ENCODE results near the gene ETS1. TPM values are rescaled to one million over a fixed set of nuclear protein-coding genes. Genes with fewer than 3 reads are reported as not detected.

The ETS1 gene
- polyA plus RNA-seq, 1 experiment = 32.3 TPM

- POLR2A ChIA-PET = no interaction called here
- H3K4me3 ChIP-seq (ENCODE audit: low read depth, low read length) = no peak overlapping the region
- H3K27me3 ChIP-seq (ENCODE audit: control insufficient read depth, insufficient read depth, low read length) = peaks cover 2% of the 10 kb centered on the region
- DNase-seq (ENCODE audit: low read depth, low spot score) = no peak
- no peak overlapping the region for H3K27ac ChIP-seq (ENCODE audit: low read depth, low read length)
- TF ChIP-seq, protein P1, sequence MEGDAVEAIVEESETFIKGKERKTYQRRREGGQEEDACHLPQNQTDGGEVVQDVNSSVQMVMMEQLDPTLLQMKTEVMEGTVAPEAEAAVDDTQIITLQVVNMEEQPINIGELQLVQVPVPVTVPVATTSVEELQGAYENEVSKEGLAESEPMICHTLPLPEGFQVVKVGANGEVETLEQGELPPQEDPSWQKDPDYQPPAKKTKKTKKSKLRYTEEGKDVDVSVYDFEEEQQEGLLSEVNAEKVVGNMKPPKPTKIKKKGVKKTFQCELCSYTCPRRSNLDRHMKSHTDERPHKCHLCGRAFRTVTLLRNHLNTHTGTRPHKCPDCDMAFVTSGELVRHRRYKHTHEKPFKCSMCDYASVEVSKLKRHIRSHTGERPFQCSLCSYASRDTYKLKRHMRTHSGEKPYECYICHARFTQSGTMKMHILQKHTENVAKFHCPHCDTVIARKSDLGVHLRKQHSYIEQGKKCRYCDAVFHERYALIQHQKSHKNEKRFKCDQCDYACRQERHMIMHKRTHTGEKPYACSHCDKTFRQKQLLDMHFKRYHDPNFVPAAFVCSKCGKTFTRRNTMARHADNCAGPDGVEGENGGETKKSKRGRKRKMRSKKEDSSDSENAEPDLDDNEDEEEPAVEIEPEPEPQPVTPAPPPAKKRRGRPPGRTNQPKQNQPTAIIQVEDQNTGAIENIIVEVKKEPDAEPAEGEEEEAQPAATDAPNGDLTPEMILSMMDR (IDR thresholded peaks at IDR 0.05; ENCODE audit: low read depth, low read length) = no peak
- no peaks in the 10 kb centered on the region; the same call in 1 of the 2 replicates for H3K9me3 ChIP-seq (ENCODE audit: control insufficient read depth, insufficient read depth, low read length)
- CTCF ChIA-PET = no interaction called here
Observed at GRCh38 chr11:128609785-128610184, 22.4 kb upstream of the ETS1 start.

DNA sequence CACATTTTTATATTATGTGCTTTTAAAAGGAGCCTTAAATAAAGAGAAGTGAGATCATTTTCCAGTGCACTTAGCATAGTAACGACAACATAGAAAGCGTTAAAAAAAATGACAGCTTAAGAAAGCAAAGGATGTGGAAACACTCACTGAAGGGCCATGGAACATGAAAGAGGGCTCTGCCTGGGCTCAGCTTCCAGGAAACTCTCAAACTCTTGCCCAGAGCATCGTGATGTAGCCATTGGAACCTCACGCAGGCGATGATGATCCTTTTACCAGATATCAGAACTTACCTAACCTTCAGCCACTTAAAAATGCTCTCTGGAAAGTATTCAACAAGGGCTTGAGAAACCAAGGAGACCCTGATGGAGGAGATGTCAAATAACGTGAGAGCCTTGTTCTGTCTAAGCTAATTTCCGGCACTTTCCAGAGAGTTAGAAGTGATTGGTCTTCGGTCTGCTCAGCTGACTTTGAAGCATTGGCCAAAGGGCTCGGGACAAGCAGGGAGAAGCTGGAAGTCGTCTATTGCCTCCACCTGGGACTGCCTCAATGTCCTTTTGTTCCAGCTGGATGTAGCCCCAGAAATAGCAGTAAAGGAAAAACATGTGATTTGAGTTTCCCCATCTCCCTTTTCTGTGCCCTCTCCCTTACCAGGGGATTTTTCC, 21.5 kb upstream of the ETS1 start:
- Histone ChIP-seq H3K9me3 (ENCODE audit: control insufficient read depth, insufficient read depth, low read length) (no peaks in the 10 kb centered on the region; the same call in 1 of the 2 replicates), H3K27me3 (ENCODE audit: control insufficient read depth, insufficient read depth, low read length) (peaks cover 2% of the 10 kb centered on the region), H3K4me3 (ENCODE audit: low read depth, low read length) (no peak overlapping the region), H3K27ac (ENCODE audit: low read depth, low read length) (no peak overlapping the region)
- ChIA-PET POLR2A (no interaction called here), CTCF (interaction anchor here (0.8 to 1.6 kb wide), 2 partner anchors 23 to 222 kb away, joined by 3 to 6 read pairs; no protein-coding TSS in a partner anchor)
- TF ChIP-seq, protein P1 (IDR thresholded peaks at IDR 0.05; ENCODE audit: low read depth, low read length) = no peak
- DNase-seq (ENCODE audit: low read depth, low spot score) = no peak

DNA sequence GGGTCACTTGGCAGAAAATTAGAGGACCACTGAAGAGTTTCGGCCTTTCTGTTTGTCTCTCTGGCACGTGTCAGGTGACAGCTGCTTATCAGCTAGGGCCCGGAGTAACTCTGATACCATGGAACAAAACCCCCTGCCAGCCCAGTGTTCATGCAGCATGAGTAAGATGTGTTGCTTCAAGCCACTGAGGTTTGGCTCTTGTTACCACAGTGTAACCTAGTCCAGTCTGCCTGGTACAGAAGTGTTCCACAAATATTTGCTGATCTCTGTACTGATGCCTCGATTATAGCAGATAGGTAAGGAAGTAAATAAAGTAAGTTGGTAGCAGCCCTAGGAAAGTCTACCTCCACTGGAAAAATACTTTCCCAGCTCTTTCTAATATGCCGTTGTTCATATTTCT, 20.5 kb upstream of the ETS1 start:
- ChIA-PET CTCF (interaction anchor here (0.7 to 1.6 kb wide), 3 partner anchors 23 to 450 kb away, joined by 3 to 6 read pairs (median 4); no protein-coding TSS in a partner anchor), POLR2A (no interaction called here)
- TF ChIP-seq, protein P1 (IDR thresholded peaks at IDR 0.05; ENCODE audit: low read depth, low read length) = no peak
- no peaks in the 10 kb centered on the region for H3K9me3 ChIP-seq (ENCODE audit: control insufficient read depth, insufficient read depth, low read length)
- H3K4me3 ChIP-seq (ENCODE audit: low read depth, low read length) = no peak overlapping the region
- DNase-seq (ENCODE audit: low read depth, low spot score) = no peak
- peaks cover 2% of the 10 kb centered on the region for H3K27me3 ChIP-seq (ENCODE audit: control insufficient read depth, insufficient read depth, low read length)
- H3K27ac ChIP-seq (ENCODE audit: low read depth, low read length) = no peak overlapping the region

- H3K9me3 ChIP-seq (ENCODE audit: control insufficient read depth, insufficient read depth, low read length) = no peaks in the 10 kb centered on the region
- TF ChIP-seq, protein P1 (IDR thresholded peaks at IDR 0.05; ENCODE audit: low read depth, low read length) = no peak
- POLR2A ChIA-PET = no interaction called here
- peaks cover 1% of the 10 kb centered on the region for H3K27me3 ChIP-seq (ENCODE audit: control insufficient read depth, insufficient read depth, low read length)
- H3K4me3 ChIP-seq (ENCODE audit: low read depth, low read length) = no peak overlapping the region
- CTCF ChIA-PET = no interaction called here
- no peak overlapping the region for H3K27ac ChIP-seq (ENCODE audit: low read depth, low read length)
- no peak for DNase-seq (ENCODE audit: low read depth, low spot score)
Observed at GRCh38 chr11:128604723-128605122, 17.4 kb upstream of the ETS1 start.

DNA sequence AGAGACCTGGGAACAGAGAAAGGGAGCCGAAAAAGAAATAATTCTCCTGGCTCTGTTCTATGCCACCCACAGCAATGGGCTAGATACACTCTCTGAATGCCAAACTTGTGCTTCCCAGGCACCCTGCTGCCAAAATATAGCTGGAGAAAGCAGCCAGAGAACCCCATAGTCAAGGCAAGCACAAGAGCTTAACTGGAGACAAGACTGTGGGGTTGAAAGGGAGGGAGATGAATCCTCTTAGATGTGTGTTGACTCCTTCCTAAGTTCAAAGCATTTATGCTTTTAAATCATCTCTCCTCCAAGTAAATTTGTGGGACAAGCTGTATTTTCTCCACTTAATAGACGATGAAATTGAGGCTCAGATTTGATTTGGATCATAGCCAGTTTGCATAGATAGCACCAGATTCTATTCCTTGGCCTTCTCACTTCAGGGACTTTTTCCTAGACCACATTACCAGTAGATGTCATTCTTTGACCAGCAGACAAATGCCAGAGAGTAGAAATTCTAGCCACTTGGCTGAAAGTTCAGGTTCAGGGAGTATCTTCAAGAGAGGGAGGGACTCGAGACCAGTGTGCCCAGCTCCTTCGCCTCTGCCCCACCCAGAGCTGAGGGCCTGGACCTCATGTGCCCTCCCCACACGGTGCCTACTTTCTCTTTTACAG, 16.5 kb upstream of the ETS1 start:
- DNase-seq (ENCODE audit: low read depth, low spot score) = no peak
- CTCF ChIA-PET = no interaction called here

More for the DNA sequence above, 16.5 kb upstream of the ETS1 start:
- no peaks in the 10 kb centered on the region for H3K27me3 ChIP-seq (ENCODE audit: control insufficient read depth, insufficient read depth, low read length)
- H3K9me3 ChIP-seq (ENCODE audit: control insufficient read depth, insufficient read depth, low read length) = no peaks in the 10 kb centered on the region
- H3K4me3 ChIP-seq (ENCODE audit: low read depth, low read length) = no peak overlapping the region
- POLR2A ChIA-PET = no interaction called here
- no peak overlapping the region for H3K27ac ChIP-seq (ENCODE audit: low read depth, low read length)
- TF ChIP-seq, protein P1 (IDR thresholded peaks at IDR 0.05; ENCODE audit: low read depth, low read length) = no peak

All from AG04450 (cell line).